Keratinocyte (primary cell): Measurements from ENCODE around the gene MBP. TPM values are rescaled to one million over a fixed set of nuclear protein-coding genes. Genes with fewer than 3 reads are reported as not detected.

ENCODE experiments used
- DNase-seq: peaks from one replicate; pipeline ENCODE4 v3.0.0-alpha.2; 2011; ENCODE audit warnings: low read depth, missing footprints, low spot score
- FAIRE-seq: peaks from 2 replicates; lab custom pipeline; 2011; peaks lifted over from hg19 to GRCh38; lab: Jason Lieb, UNC
- H2AFZ ChIP-seq: 2 replicates; pipeline ENCODE4 v1.6.0; 2012; ENCODE audit warnings: low read length, control low read depth, inconsistent platforms; ENCODE audit not compliant: control insufficient read depth
- H3K27ac ChIP-seq: 2 replicates; pipeline ENCODE4 v1.5.1; 2011; ENCODE audit warnings: low read length; ENCODE audit not compliant: control insufficient read depth, insufficient read depth
- H3K27me3 ChIP-seq: 3 replicates; pipeline ENCODE4 v1.6.0; 2011; ENCODE audit warnings: low read length; ENCODE audit not compliant: control insufficient read depth, insufficient read depth; ENCODE audit errors: extremely low read depth
- H3K36me3 ChIP-seq, 2 experiments: 2 replicates in 1 of 2; 3 replicates in 1 of 2; pipeline ENCODE4 v1.5.1; 2011; ENCODE audit warnings: low read length in 2 of 2, mild to moderate bottlenecking in 1 of 2; ENCODE audit not compliant: control insufficient read depth in 2 of 2, insufficient read depth in 2 of 2; ENCODE audit errors: extremely low read depth in 1 of 2
- H3K4me1 ChIP-seq: 3 replicates; pipeline ENCODE4 v1.5.1; 2011; ENCODE audit warnings: low read length; ENCODE audit not compliant: control insufficient read depth, insufficient read depth; ENCODE audit errors: extremely low read depth
- H3K4me2 ChIP-seq: 3 replicates; pipeline ENCODE4 v1.6.0; 2011; ENCODE audit warnings: low read depth, low read length; ENCODE audit not compliant: control insufficient read depth, insufficient read depth; ENCODE audit errors: extremely low read depth
- H3K4me3 ChIP-seq, 3 experiments: fragments of 200-600 bp in 1 of 3; sonication (generic) in 1 of 3; 2 replicates in 2 of 3; 3 replicates in 1 of 3; pipeline ENCODE4 v1.5.1; 2011 to 2016; ENCODE audit warnings: low read length in 3 of 3, mild to moderate bottlenecking in 3 of 3, control low read depth in 2 of 3, inconsistent platforms in 1 of 3, low read depth in 1 of 3, mixed read lengths in 1 of 3, mixed run types in 1 of 3, moderate library complexity in 1 of 3; ENCODE audit not compliant: control insufficient read depth in 2 of 3, insufficient read depth in 2 of 3; ENCODE audit errors: extremely low read depth in 1 of 3
- H3K79me2 ChIP-seq: 2 replicates; pipeline ENCODE4 v1.6.0; 2012; ENCODE audit warnings: low read length; ENCODE audit not compliant: control insufficient read depth, insufficient read depth
- H3K9ac ChIP-seq: 3 replicates; pipeline ENCODE4 v1.6.0; 2011; ENCODE audit warnings: low read length; ENCODE audit not compliant: control insufficient read depth, insufficient read depth; ENCODE audit errors: extremely low read depth
- H3K9me1 ChIP-seq: 3 replicates; pipeline ENCODE4 v1.6.0; 2011; ENCODE audit warnings: low read length; ENCODE audit not compliant: control insufficient read depth, insufficient read depth; ENCODE audit errors: extremely low read depth
- H3K9me3 ChIP-seq: 2 replicates; pipeline ENCODE4 v1.5.1; 2012; ENCODE audit warnings: low read depth, low read length; ENCODE audit not compliant: control insufficient read depth
- H4K20me1 ChIP-seq: 3 replicates; pipeline ENCODE4 v1.6.0; 2011; ENCODE audit warnings: low read length; ENCODE audit not compliant: control insufficient read depth, insufficient read depth; ENCODE audit errors: extremely low read depth
- CTCF ChIP-seq, 3 experiments: IDR thresholded peaks in 1 of 3; conservative IDR thresholded peaks in 1 of 3; optimal IDR thresholded peaks in 1 of 3; 2 replicates in 2 of 3; 3 replicates in 1 of 3; pipeline versions ENCODE3 to v1.5.1; 2011; ENCODE audit warnings: low read length in 3 of 3, mild to moderate bottlenecking in 3 of 3, moderate library complexity in 2 of 3, control low read depth in 1 of 3, inconsistent platforms in 1 of 3; ENCODE audit not compliant: insufficient read depth in 2 of 3; ENCODE audit errors: extremely low read depth in 1 of 3
- EZH2 ChIP-seq: IDR thresholded peaks from one replicate; pipeline ENCODE4 v1.6.1; 2012; ENCODE audit warnings: inconsistent platforms, mild to moderate bottlenecking, low read length, moderate library complexity
- dilution Hi-C: fragments of 300-500 bp; cut with MboI; formaldehyde crosslinking; loops from one replicate; pipeline ENCODE4 v1.7.0; 2020; ENCODE audit warnings: low sequenced_read_pairs; ENCODE audit not compliant: extremely low pct_ligation_motif_present
- polyA plus RNA-seq, 5 experiments: library from polyadenylated mRNA; depleted of rRNA in 3 of 5; stranded (reverse) in 3 of 5; stranded (forward) in 1 of 5; unstranded in 1 of 5; fragments of >200 nt; gene quantifications; 1 replicate in 1 of 5; 2 replicates in 3 of 5; 3 replicates in 1 of 5; pipeline versions ENCODE4 v1.2.1 to v1.2.3, GENCODE V29; 2011 to 2012; ENCODE audit warnings: missing spikeins in 2 of 5, low read depth in 1 of 5, low replicate concordance in 1 of 5

MBP gene
- polyA plus RNA-seq, 1 donor (not counting 4 experiments of a cell fraction or from before 2014, with no cell fraction given): 38.7 TPM

GRCh38 chr18:76974386-76974785 is 158.2 kb downstream of the MBP start:
- H3K9me1 ChIP-seq: no peaks in the 10 kb centered on the region
- no peak overlapping the region for H3K27ac ChIP-seq
- H3K4me3 ChIP-seq: no peak overlapping the region
- no peak overlapping the region for H2AFZ ChIP-seq
- no peaks in the 10 kb centered on the region for H4K20me1 ChIP-seq
- no peak for TF ChIP-seq CTCF (optimal IDR thresholded peaks at IDR 0.05 in 1 of 3, IDR thresholded peaks at IDR 0.05 in 1 of 3, conservative IDR thresholded peaks at IDR 0.05 in 1 of 3; ENCODE audit: extremely low read depth in 1 of 3, insufficient read depth in 2 of 3, low read length in 3 of 3)
- TF ChIP-seq EZH2: no peak
- H3K9ac ChIP-seq: no peak overlapping the region
- H3K9me3 ChIP-seq: no peaks in the 10 kb centered on the region
- no peaks in the 10 kb centered on the region for H3K27me3 ChIP-seq
- peaks cover 0 to 1% of the 10 kb centered on the region in 2 experiments for H3K36me3 ChIP-seq
- dilution Hi-C loops: no loop called here
- no peak overlapping the region for H3K4me2 ChIP-seq
- DNase-seq: no peak
- H3K4me1 ChIP-seq: peaks cover 8% of the 10 kb centered on the region
- FAIRE-seq: no peak
- no peaks in the 10 kb centered on the region for H3K79me2 ChIP-seq

GRCh38 chr18:76973520-76974266 is 158.9 kb downstream of the MBP start:
- Histone ChIP-seq H3K79me2 (no peaks in the 10 kb centered on the region), H3K9ac (no peak overlapping the region), H3K27ac (no peak overlapping the region), H4K20me1 (no peaks in the 10 kb centered on the region), H3K27me3 (no peaks in the 10 kb centered on the region), H3K4me1 (peaks cover 8% of the 10 kb centered on the region), H3K36me3 (peaks cover 2 to 4% of the 10 kb centered on the region in 2 experiments), H3K4me2 (peak overlapping the region; percentile 12), H3K4me3 (no peak overlapping the region), H3K9me1 (no peaks in the 10 kb centered on the region), H3K9me3 (no peaks in the 10 kb centered on the region), H2AFZ (no peak overlapping the region)
- no peak for TF ChIP-seq CTCF (optimal IDR thresholded peaks at IDR 0.05 in 1 of 3, IDR thresholded peaks at IDR 0.05 in 1 of 3, conservative IDR thresholded peaks at IDR 0.05 in 1 of 3; ENCODE audit: extremely low read depth in 1 of 3, insufficient read depth in 2 of 3, low read length in 3 of 3)
- TF ChIP-seq EZH2: no peak
- FAIRE-seq: no peak
- dilution Hi-C loops: no loop called here
- no peak for DNase-seq
